Urothelium cell line (cell line): ENCODE data around the gene CARD18.
"Not testable (repeated sequence)": the region's sequence is repeated elsewhere in the genome, so short reads cannot be mapped to it uniquely, and the experiment has no call there.

Experiments
- DNase-seq: peaks from one replicate; pipeline ENCODE4 v3.0.0; 2011; ENCODE audit warnings: low spot score, mixed read lengths
- FAIRE-seq: peaks from 2 replicates; lab custom pipeline; 2011; peaks lifted over from hg19 to GRCh38; lab: Jason Lieb, UNC

The CARD18 gene

DNA sequence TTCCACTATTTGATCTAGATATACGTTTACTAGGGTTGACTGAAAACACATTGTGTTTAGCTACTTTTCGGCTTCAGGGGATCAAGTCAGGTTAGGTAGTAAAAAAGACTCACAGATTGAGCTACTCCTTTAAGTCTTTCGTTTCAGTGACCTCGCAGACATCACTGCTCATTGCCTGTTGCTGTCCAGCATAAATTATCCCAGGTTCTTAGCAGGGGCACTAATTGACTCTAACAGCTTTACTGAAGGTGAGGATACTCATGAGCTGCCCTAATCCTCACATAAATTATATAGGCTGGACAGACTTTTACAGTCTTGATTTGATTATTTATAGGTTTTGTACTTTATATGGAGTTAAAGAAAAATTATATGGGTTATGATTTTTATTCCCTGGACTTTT, 3.7 kb downstream of the CARD18 start:
- DNase-seq, result no peak
- FAIRE-seq, result no peak

DNA sequence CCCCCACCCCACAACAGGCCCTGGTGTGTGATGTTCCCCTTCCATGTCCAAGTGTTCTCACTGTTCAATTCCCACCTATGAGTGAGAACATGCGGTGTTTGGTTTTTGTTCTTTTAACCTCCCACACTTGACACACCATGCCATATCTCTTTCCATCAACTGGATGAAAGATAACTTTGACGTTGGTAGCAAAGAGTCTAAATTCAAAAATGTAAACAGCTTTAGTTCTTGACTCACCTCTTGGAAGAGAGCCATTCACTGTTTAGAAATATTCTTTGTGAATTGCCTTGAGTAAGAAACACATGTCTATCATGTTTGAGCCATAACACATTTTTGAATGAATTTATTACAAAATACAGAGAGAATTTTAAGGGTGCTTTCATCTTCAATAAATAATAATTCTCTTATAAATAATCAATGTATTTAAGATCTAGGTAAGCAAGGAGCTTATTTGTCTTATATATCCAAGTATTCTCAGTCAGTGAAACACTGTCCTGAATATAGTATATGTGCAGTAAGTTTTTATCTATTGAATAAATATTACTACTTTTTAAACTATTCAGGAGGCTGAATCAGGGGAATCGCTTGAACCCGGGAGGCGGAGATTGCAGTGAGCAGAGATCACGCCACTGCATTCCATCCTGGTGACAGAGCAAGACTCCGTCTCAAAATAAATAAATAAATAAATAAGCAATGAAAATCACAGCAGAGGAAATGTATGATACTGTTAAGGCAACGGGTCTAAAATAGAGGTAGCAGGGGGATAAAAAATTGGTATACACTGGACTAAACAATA, 6.7 kb downstream of the CARD18 start:
- FAIRE-seq, result no peak
- peak; percentile 17 for DNase-seq

DNA sequence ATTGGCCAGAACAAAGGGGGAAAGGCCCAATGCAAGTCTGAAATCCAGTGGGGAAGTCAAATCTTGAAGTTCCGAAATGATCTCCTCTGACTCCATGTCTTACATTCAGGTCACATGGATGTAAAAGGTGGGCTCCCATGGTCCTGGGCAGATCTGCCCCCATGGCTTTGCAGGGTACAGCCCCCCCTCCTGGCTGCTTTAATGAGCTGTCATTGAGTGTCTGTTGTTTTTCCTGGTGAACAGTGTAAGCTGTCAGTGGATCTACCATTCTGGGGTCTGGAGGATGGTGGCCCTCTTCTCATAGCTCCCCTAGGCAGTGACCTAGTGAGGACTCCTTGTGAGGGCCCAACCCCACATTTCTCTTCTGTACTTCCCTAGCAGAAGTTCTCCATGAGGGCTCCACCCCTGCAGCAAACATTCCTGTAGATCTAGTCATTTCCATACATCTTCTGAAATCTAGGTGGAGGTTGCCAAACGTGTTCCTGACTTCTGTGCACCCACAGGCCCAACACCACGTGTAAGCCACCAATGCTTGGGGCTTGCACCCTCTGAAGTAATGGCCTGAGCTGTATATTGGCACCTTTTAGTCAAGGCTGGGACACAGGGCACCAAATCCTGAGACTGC, 9.3 kb downstream of the CARD18 start:
- FAIRE-seq (no peak), DNase-seq (no peak)

DNA sequence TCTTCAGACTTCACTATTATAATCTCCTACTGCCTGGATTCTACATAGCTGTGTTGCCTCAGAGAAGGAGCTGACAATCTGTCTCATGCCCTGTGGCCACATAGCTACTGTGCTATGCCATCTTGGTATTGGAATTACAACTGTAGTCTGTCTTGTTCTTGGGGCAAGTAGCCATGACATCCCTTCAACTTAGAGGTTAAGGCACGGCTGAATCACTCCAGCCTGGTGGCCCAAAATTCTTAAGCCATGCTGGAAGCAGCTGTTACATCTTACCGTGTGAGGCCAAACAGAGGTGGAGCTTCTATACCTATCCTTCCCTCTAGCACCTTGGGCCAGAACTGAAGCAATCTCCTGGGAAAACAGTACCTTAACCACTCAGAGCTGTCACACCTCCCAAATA, 14.8 kb downstream of the CARD18 start:
- no peak for FAIRE-seq

DNA sequence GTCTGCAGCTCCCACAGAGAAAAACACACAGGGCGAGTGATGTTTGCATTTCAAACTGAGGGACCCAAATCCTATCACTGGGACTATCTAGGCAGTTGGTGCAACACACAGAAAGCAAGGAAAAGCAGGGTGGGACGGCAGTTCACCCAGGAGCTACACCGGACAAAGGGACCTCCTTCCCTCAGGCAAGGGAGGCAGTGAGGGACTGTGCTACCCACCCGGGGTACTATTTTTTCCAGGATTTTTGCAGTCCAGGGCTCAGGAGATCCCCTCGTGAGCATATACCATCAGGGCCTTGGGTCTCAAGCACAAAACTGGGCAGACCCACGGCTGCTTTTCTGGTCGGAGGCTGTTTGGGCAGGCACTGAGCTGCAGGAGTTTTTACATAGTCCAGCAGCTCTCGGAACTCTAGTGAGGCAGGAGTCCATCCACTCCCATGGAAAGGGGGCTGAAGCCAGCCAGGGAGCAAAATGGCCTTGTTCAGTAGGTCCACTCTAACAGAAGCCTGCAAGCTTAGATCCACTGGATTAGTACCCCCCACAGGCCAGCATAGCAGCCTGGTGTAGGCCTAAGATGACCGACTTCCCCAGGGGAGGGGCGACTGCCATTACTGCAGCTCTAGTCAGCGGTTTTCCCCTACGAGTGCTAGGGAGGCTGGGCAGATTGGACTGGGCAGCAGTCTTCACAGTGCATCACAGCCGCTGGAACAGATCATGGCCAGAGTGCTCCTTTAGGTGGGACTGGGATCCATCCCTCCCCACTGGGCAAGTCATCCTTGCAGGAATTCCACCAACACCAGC, 28.2 kb downstream of the CARD18 start:
- FAIRE-seq, result no peak

More for the DNA sequence above, 14.8 kb downstream of the CARD18 start:
- DNase-seq, result no peak

DNA sequence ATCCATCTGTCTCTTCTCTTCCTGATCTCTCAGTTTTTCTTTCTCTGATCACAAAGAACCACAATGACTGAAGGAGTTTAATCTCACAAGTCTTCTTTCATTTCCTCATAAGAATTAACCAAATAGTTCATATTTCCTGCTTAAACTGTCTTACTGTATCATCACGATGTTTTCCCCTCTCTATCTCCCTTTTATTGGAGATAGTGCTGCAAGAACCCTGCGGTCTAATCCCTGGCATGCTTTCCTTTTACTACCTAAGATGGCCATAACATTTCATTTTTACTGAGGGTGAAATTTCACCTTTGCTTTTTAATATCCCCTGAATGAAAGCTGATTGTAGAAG, 28.9 kb downstream of the CARD18 start:
- DNase-seq (no peak), FAIRE-seq (no peak)

More for the DNA sequence above, 28.2 kb downstream of the CARD18 start:
- no peak for DNase-seq

DNA sequence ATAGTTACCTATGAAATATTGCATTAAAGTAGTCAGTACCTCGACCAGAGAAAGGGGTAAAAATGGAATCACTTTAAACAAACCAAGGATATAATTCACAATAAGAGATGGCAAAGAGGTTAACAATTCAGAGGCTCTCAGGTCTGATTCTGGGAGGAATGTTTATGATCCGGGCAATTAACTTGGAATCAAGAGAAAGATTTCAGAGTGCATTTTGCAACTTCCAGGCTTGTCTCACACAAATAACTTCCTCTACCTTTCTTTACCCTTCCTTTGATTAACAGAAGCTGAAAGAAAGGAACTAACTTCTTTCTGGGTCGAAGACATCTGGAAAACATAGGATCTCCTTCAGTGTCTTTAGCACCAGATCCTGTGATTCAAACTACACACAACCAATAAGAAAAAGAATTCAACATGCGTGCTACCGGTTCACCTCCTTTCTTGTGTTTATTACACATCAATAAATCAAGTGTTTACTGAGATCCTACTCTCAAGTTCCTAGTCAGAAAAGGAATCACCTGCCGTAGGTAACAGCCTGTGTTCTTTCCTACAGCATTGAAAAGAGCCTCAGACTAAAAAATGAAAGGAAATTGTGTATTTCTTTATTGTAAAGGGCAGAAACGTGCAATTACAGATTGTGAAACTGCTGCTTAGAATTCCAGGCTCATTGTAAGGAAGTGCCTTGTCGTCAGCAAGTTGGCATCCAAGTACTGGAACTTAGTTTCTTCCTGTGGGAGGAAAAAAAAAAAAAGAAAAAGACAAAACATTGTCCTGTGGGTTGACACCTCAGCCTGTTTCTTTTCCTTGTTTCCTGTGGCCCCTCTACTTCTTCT, 29.5 kb downstream of the CARD18 start:
- FAIRE-seq (peak; percentile 44), DNase-seq (no peak)

DNA sequence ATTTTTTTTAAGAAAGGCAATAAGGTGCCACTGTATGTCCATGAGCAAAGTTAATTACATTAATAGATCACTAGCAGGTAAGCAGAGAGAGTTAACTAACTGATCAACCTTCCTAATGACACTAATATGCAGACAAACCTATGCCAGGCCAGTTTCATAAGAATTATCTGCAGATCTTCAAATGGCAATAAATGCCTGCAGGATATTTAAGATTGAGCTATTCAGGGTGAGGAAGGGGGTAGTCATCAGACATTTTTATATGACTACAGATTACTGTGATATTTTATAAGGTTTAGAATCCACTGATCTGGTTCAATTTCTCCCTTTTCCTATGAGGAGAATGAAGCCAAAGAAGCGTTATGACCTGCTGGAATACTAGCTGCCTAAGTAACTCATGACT, 30.2 kb downstream of the CARD18 start:
- DNase-seq (no peak), FAIRE-seq (peak; percentile 40)

DNA sequence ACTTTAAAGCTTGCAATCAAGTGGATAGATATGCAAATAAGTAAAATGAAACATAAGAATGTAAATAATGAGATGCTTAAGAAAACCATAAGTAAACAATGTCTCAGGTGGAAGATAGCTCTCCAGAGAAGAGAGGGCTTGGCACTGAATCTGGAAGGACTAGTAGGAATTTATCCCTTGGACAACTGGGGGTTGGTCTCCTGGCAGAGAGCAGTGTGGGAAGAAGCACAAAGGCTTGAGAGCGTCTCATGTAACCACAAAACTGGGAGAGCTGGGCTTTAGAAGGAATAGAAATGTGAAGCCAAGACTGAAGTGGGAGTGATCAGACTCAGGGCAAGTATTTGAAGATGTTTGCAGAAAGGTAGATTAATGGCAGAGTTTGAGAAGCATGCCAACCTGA, 31.3 kb downstream of the CARD18 start:
- no peak for DNase-seq
- FAIRE-seq, result no peak

DNA sequence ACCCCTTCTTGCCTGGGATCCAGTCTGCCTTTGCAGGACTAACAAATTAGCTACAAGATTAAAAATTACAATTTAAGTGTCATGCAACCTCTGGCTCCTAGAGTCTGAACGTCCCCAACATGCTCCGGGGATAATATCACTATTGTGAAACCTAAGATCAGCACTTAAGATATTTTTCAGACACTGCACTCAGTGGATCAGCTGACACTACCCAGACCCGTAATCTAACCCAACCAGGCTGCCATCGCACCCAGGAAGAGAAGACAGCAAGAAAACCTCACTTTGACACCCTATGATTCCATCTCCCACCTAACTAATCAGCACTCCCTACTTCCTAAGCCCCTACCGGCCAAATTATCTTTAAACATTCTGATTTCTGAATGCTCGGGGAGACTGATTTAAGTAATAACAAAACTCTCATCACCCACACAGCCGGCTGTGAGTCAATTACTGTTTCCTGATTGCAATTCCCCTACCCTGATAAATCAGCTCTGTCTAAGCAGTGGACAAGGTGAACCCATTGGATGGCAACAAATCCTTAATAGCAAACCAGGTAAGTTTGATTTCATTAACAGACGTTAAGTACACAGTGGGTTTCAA, 32.2 kb downstream of the CARD18 start:
- FAIRE-seq, DNase-seq: not testable (repeated sequence)

DNA sequence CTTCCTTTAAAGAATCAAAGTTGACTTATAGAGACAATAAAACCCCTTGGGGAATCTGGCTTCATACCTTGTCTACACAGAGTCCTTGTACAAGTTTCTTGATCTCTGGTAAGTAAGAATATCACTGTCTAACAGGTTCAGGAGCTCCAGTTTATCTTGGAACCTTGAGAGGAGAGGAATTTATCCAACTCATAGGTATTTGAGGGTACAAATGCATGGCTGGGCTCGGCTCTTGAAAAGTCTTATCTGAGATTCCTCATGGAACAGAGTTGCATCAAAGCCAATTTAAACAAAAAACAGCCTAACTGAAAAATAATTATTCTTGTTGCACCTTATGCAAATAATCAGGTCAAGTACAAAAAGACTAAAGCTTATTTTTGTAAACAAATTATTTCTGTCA, 33.4 kb downstream of the CARD18 start:
- no peak for FAIRE-seq
- DNase-seq, result no peak

DNA sequence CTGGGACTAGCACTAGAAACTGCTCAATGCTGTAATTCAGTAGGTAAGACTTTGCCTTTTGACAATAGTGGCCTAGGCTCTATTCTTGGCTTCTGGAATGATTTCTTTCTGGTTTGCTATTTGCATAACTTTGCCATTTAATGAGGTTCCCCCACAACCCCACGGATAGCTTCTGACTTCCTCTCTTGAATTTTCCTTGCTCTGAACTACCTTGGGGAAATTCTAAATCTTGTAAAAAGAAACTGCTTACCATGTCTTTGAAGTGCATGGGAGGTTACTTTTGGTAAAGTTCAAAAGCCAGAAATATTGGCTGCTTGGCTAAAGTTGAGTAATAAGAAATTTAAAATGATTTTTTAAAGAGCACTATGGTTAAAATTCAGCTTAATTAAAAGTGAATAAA, 35.3 kb downstream of the CARD18 start:
- DNase-seq (no peak), FAIRE-seq (no peak)

DNA sequence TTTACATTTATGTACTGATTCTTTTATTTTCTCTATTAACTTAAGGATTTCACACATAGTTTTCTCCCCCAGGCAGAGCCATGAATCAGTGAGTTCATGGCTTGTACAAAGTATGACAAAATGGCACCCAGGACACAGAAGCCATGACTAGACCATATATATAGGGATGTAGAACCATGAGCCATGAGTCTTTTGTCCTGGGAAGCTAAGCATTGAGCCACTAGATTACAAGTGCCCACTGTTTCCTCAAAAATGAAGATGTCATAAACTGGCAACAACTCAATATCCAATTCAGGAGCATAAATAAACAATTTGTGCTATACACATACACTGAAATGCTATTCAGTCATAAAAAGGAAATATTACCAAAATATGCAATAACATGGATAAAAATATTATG, 36.2 kb downstream of the CARD18 start:
- FAIRE-seq (no peak), DNase-seq (no peak)

DNA sequence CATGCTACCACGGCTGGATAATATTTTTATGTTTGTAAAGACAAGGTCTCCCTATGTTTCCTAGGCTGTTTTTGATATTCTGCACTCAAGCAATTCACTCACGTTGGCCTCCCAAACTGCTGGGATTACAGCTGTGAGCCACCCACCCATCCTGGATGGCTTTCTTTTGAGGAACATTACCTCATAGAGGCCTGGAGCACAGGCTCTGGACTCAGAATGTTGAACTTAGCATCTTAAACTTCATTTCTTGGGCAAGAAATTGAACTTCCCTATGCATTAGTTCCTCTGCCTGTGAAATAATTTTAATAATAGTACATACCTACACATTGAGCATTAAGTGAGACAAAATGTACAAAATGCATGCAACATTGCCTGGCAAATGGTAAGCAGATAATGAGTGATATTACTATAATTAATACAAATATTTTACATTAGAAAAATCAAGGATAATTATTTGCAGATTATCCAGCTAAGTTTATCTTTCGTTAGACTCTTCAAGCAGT, 37.4 kb downstream of the CARD18 start:
- FAIRE-seq, DNase-seq: not testable (repeated sequence)

DNA sequence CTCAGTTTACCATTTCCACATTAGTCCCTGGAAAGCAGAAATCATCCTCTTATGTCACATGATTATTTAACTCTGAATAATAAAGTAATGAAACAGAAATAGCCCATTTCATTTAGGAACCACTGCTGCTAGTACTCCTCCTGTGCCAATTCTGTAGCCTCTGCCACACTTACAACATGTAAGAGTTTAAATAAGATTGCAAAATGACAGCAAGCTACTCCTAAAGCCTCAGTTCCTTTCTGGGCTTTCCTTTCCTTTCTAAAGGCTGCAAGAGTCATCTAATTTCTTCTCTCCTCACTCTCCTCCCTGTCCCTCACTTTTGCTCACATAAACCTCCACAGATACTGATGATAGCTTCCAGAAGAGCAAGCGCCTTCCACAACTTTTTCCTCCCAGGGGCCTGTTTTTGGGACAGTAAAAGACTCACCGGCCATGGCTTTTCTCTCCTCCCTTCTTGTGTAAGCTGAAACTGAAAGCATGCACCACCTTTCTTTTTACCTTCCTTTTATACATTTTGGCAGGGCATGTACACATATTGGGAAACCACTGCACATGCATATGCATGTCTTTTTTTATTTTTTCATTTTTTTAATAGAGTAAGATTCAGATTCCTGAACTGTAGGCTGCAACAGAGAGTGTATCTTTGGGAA, 38.5 kb downstream of the CARD18 start:
- DNase-seq (no peak), FAIRE-seq (no peak)

DNA sequence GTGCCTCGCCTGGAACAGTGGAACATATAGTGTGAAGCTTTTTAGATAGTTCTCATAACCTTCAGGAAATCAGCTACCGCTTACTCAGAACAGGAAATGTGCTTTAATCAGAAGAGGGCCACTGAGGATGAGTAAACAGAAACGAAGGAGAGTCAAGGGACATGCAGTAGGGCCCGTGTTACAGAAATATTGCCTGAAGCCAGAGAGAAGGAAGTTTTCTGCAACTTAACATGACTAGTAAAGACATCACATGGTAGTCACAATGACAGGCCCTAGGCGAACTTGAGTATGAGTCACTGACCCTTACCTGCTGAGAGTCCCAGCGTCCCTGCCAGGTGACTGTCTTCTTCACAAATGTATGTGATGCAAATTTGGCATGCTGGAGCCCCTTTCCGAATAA, 39.4 kb downstream of the CARD18 start:
- DNase-seq, result no peak
- FAIRE-seq, result no peak

DNA sequence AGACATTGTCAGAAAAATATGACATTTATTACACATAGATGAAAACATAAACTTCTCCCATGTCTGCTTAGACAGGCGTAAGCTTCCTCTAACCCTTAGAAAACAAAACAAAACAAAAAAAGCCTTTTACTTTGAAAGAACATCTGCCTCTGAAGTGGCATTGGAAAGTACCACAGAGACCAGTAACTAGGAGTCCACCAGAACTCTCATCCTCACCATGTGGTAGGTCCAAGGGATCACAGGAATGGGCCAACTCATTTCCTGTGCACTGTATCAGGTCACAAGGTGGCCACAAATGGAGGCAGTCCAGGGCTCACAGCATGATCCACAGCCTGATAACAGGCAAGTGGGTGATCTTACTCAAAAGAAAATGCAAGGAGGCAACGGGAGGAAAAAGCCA, 40.0 kb downstream of the CARD18 start:
- FAIRE-seq, result not testable (repeated sequence)

DNA sequence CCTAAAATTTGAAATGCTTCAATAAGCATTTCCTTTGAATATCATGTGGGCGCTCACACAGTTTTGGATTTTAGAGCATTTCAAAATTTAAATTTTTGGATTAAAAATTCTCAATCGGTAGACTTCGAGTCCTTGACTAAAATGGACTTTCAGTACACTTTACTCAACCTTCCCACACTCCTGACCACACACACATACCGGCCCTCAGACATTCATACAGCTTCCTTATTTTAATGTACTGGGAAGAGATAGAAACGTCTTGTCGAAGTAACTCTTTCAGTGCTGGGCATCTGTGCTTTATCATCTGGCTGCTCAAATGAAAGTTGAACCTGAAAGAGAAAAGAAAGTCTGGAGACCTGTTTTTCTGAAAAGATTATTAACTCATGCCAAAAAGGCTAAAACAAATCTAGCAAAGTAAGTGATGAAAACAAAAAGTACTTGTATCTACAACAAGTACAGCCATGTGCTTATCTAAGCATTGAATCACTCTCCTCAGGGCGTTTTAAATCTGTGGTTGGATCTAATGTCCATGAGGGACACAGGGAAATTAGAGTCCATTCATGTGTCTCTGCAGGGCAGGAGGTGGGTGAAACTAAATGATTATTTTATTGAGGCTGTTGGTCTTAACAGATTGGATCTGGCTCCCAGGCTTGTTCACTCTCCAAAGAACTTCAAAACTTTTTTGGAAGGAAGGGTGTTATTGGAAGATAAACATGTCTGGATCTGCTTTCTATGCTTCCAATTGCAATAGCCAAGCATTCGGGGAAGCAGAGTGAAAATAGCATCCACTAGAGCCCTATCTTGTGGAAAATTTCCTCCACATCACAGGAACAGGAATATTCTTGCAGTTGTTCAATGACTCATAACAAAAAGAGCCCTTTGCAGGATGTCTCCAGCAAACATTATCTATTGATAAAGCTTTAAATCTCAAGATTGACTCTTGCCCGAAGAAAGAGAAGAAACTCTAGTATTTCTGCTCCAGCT, 47.0 kb downstream of the CARD18 start:
- no peak for FAIRE-seq
- DNase-seq, result no peak

More for the DNA sequence above, 40.0 kb downstream of the CARD18 start:
- DNase-seq, result not testable (repeated sequence)
